ENCODE results near the gene DHRS12. TPM values are rescaled to one million over a fixed set of nuclear protein-coding genes. Genes with fewer than 3 reads are reported as not detected.

DHRS12 gene
- 20.4 TPM for total RNA-seq
- 36.1 TPM for polyA plus RNA-seq (ENCODE audit: insufficient read depth, low read depth, low replicate concordance)
- long read RNA-seq, donor 1, partial matches to known transcripts: 0 of 1 reads
- long read RNA-seq, donor 1, other reads (novel, unspliced or antisense): 0 of 1 reads
- long read RNA-seq, donor 2: 0 reads
- long read RNA-seq, donor 3, partial matches to known transcripts: 0 of 1 reads
- long read RNA-seq, donor 3, other reads (novel, unspliced or antisense): 0 of 1 reads
- long read RNA-seq, donor 4: 0 reads
- long read RNA-seq, donor 5: 0 reads
- long read RNA-seq, donor 6, partial matches to known transcripts: 0 of 3 reads
- long read RNA-seq, donor 6, other reads (novel, unspliced or antisense): 0 of 3 reads
- long read RNA-seq, donor 7, partial matches to known transcripts: 2 of 15 reads
- long read RNA-seq, donor 7, other reads (novel, unspliced or antisense): 10 of 15 reads
- long read RNA-seq, donor 8, partial matches to known transcripts: 0 of 1 reads
- long read RNA-seq, donor 8, other reads (novel, unspliced or antisense): 0 of 1 reads
- long read RNA-seq, donor 9, partial matches to known transcripts: 0 of 1 reads
- long read RNA-seq, donor 9, other reads (novel, unspliced or antisense): 0 of 1 reads
- long read RNA-seq, donor 10, partial matches to known transcripts: 0 of 1 reads
- long read RNA-seq, donor 10, other reads (novel, unspliced or antisense): 0 of 1 reads

GRCh38 chr13:51803422-51804294, at the start of gene DHRS12:
Gene DHRS12 (minus strand): TSS chr13:51804163. CDS start chr13:51799659, 4,504 bp downstream.
- peak within 1 kb of the TSS; percentile 67 to 84 (median 80) for H3K4me3 ChIP-seq (ENCODE audit: low read length in 3 of 3)
- peaks cover 0 to 32% (median 23%) of the 10 kb centered on the region in 3 donors for H3K4me1 ChIP-seq (ENCODE audit: control insufficient read depth in 2 of 3, insufficient read depth in 2 of 3, low read depth in 1 of 3, low read length in 3 of 3)
- peaks cover 0 to 2% (median 0%) of the 10 kb centered on the region in 3 donors for H3K36me3 ChIP-seq (ENCODE audit: control insufficient read depth in 2 of 3, insufficient read depth in 3 of 3, low read length in 3 of 3)
- peak within 1 kb of the TSS; percentile 98 to 100 for H3K27ac ChIP-seq (ENCODE audit: low read depth in 2 of 2, low read length in 2 of 2)
- intact Hi-C loops (cut with DNase I): no loop called here
- no peaks in the 10 kb centered on the region for H3K9me3 ChIP-seq (ENCODE audit: control insufficient read depth in 2 of 3, insufficient read depth in 1 of 3, low read length in 3 of 3)
- FAIRE-seq (no peak), DNase-seq (peak; percentile 87 to 97 (median 94))
- peak within 1 kb of the TSS; percentile 47 to 89 (median 85) for H3K9ac ChIP-seq (ENCODE audit: low read length in 3 of 3)
- peak; percentile 10 for TF ChIP-seq CTCF (IDR thresholded peaks at IDR 0.05; ENCODE audit: borderline replicate concordance, extremely low read depth, insufficient read depth)
- no peaks in the 10 kb centered on the region for H3K27me3 ChIP-seq (ENCODE audit: control insufficient read depth, insufficient read depth, low read length)

GRCh38 chr13:51849145-51850101, 45.5 kb upstream of the DHRS12 start:
- Histone ChIP-seq H3K9ac (ENCODE audit: low read length in 3 of 3) (no peak overlapping the region), H3K27me3 (ENCODE audit: control insufficient read depth, insufficient read depth, low read length) (no peaks in the 10 kb centered on the region), H3K27ac (ENCODE audit: low read depth in 2 of 2, low read length in 2 of 2) (no peak overlapping the region), H3K9me3 (ENCODE audit: control insufficient read depth in 2 of 3, insufficient read depth in 1 of 3, low read length in 3 of 3) (no peaks in the 10 kb centered on the region), H3K4me1 (ENCODE audit: control insufficient read depth in 2 of 3, insufficient read depth in 2 of 3, low read depth in 1 of 3, low read length in 3 of 3) (peaks cover 0 to 4% (median 0%) of the 10 kb centered on the region in 3 donors), H3K36me3 (ENCODE audit: control insufficient read depth in 2 of 3, insufficient read depth in 3 of 3, low read length in 3 of 3) (no peaks in the 10 kb centered on the region), H3K4me3 (ENCODE audit: low read length in 3 of 3) (no peak overlapping the region)
- no peak for FAIRE-seq
- TF ChIP-seq CTCF (IDR thresholded peaks at IDR 0.05; ENCODE audit: borderline replicate concordance, extremely low read depth, insufficient read depth): no peak
- intact Hi-C loops (cut with DNase I): no loop called here
- DNase-seq: peak in 2 of 5 donors; percentile 20 to 24

- H3K9me3 ChIP-seq (ENCODE audit: control insufficient read depth in 2 of 3, insufficient read depth in 1 of 3, low read length in 3 of 3): no peaks in the 10 kb centered on the region
- FAIRE-seq (no peak), DNase-seq (peak in 1 of 5 donors; percentile 7)
- no peak overlapping the region for H3K27ac ChIP-seq (ENCODE audit: low read depth in 2 of 2, low read length in 2 of 2)
- H3K9ac ChIP-seq (ENCODE audit: low read length in 3 of 3): no peak overlapping the region
- peaks cover 0 to 4% (median 0%) of the 10 kb centered on the region in 3 donors for H3K4me1 ChIP-seq (ENCODE audit: control insufficient read depth in 2 of 3, insufficient read depth in 2 of 3, low read depth in 1 of 3, low read length in 3 of 3)
- intact Hi-C loops (cut with DNase I): no loop called here
- no peak for TF ChIP-seq CTCF (IDR thresholded peaks at IDR 0.05; ENCODE audit: borderline replicate concordance, extremely low read depth, insufficient read depth)
- H3K36me3 ChIP-seq (ENCODE audit: control insufficient read depth in 2 of 3, insufficient read depth in 3 of 3, low read length in 3 of 3): no peaks in the 10 kb centered on the region
- no peaks in the 10 kb centered on the region for H3K27me3 ChIP-seq (ENCODE audit: control insufficient read depth, insufficient read depth, low read length)
- no peak overlapping the region for H3K4me3 ChIP-seq (ENCODE audit: low read length in 3 of 3)
These were observed 44.7 kb upstream of the DHRS12 start for GRCh38 chr13:51848674-51849073.

All from kidney (tissue), 22 donors.